GM12892 (cell line): ENCODE measurements around the gene SF3B4.

Source experiments
- POLR2A ChIP-seq: IDR thresholded peaks from 2 replicates; pipeline ENCODE4 v1.6.1; 2011; ENCODE audit warnings: low read depth, low read length, control low read depth
- POLR2AphosphoS5 ChIP-seq: IDR thresholded peaks from 2 replicates; pipeline ENCODE4 v1.6.1; 2011; ENCODE audit warnings: low read depth, low read length, control low read depth

DNA sequence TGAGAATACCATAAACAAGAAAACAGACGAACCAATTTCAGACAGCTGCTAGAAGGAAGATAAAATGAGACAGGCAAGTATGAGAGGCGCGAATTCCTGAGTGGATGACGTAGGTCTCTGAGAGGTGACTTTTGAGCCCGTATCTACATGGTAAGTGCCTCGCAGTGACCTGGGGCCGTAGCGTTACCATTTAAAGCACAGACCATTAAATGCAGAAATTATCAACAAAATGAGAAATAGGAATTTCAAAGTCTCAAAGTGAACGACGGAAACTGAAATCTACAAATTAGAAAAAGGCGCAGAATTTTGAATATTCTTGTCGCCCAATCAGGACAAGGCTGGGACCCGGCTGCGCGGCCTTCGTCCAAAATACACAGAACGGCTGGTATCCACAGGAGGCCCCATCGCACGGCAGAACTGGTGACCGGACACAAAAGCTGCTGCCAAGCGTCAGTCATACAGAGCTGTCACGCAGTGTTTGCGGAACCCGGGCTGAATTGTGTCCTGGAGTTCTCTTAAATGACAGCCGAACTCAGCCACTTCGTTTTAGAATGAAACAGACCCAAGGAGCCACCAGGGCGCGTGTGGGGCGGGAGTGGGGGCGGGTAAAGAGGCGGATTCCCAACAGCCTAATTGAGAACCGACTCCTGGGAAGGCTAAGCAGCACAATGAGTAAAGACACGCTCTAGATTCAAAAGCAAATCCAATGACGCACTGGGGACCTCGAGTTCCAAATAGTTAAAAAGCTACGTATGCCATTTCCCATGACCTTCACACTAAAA, 42.1 kb downstream of the SF3B4 start:
- TF ChIP-seq POLR2AphosphoS5 (peak; percentile 86), POLR2A (peak; percentile 88)
